H1 (cell line): ENCODE measurements around the gene TLL2. TPM values are rescaled to one million over a fixed set of nuclear protein-coding genes. Genes with fewer than 3 reads are reported as not detected.

Experiments used
- CTCF ChIA-PET: fragments of 300-600 bp; sonication (Branson Sonifier 250); formaldehyde crosslinking; loops from one replicate; lab custom pipeline; 2021; ENCODE audit not compliant: partially characterized antibody; lab: Charles Lee
- POLR2A ChIA-PET: fragments of 300-600 bp; sonication (Branson Sonifier 250); formaldehyde crosslinking; loops from one replicate; lab custom pipeline; 2021; ENCODE audit warnings: inconsistent platforms; ENCODE audit not compliant: partially characterized antibody; lab: Charles Lee
- DNase-seq, 2 experiments: peaks; one replicate each; pipeline versions ENCODE4 v3.0.0 to v3.0.0-alpha.2; 2010 to 2022; ENCODE audit warnings: low spot score in 2 of 2, low read depth in 1 of 2, mixed read lengths in 1 of 2
- FAIRE-seq: peaks from 2 replicates; lab custom pipeline; 2011; peaks lifted over from hg19 to GRCh38; lab: Jason Lieb, UNC
- H2AFZ ChIP-seq: 2 replicates; pipeline ENCODE4 v1.8.1; 2012; ENCODE audit warnings: low read length, inconsistent platforms
- H2AK5ac ChIP-seq: 2 replicates; pipeline ENCODE4 v1.6.1; 2013; ENCODE audit warnings: low read depth, low read length
- H2BK120ac ChIP-seq: replicated peaks from 2 replicates; pipeline ENCODE3; 2013; ENCODE audit warnings: low read depth, low read length, inconsistent platforms
- H2BK12ac ChIP-seq: 2 replicates; pipeline ENCODE4 v1.6.1; 2013; ENCODE audit warnings: low read depth, low read length
- H2BK15ac ChIP-seq: 2 replicates; pipeline ENCODE4 v1.6.1; 2013; ENCODE audit warnings: low read length
- H2BK20ac ChIP-seq: 2 replicates; pipeline ENCODE4 v1.6.1; 2013; ENCODE audit warnings: low read length
- H2BK5ac ChIP-seq: 2 replicates; pipeline ENCODE4 v1.6.1; 2013; ENCODE audit warnings: low read depth, low read length
- H3K14ac ChIP-seq: 2 replicates; pipeline ENCODE4 v1.6.1; 2013; ENCODE audit warnings: inconsistent platforms; ENCODE audit not compliant: insufficient read length
- H3K18ac ChIP-seq: 2 replicates; pipeline ENCODE4 v1.6.1; 2013; ENCODE audit warnings: low read length; ENCODE audit errors: extremely low read depth
- H3K23ac ChIP-seq: 2 replicates; pipeline ENCODE4 v1.6.1; 2013; ENCODE audit warnings: inconsistent platforms; ENCODE audit not compliant: insufficient read length
- H3K23me2 ChIP-seq: 2 replicates; pipeline ENCODE4 v1.6.1; 2013; ENCODE audit warnings: low read depth, low read length
- H3K27ac ChIP-seq: 2 replicates; pipeline ENCODE4 v1.6.1; 2011; ENCODE audit warnings: low read depth, low read length, inconsistent platforms
- H3K27me3 ChIP-seq, 4 experiments: replicated peaks in 1 of 4; 1 replicate in 1 of 4; 2 replicates in 3 of 4; pipeline versions ENCODE4 v1.6.1 to v1.8.1; 2011 to 2013; ENCODE audit warnings: low read length in 3 of 4, mild to moderate bottlenecking in 3 of 4, inconsistent platforms in 2 of 4, mixed read lengths in 2 of 4, moderate library complexity in 1 of 4; ENCODE audit not compliant: control insufficient read depth in 3 of 4, insufficient read depth in 3 of 4; ENCODE audit errors: extremely low read depth in 1 of 4
- H3K36me3 ChIP-seq, 4 experiments: 2 replicates each; pipeline versions ENCODE4 v1.6.1 to v1.8.1; 2011 to 2013; ENCODE audit warnings: mild to moderate bottlenecking in 4 of 4, low read length in 3 of 4, moderate library complexity in 2 of 4, control low read depth in 1 of 4, inconsistent platforms in 1 of 4; ENCODE audit not compliant: insufficient read depth in 4 of 4, control insufficient read depth in 2 of 4
- H3K4ac ChIP-seq: replicated peaks from 2 replicates; pipeline ENCODE3; 2013; ENCODE audit warnings: low read length, low read depth, mixed read lengths, inconsistent platforms; ENCODE audit not compliant: insufficient read length
- H3K4me1 ChIP-seq, 4 experiments: replicated peaks in 1 of 4; 1 replicate in 1 of 4; 2 replicates in 3 of 4; pipeline versions ENCODE4 v1.6.1 to v1.8.1; 2011 to 2013; ENCODE audit warnings: low read length in 3 of 4, inconsistent platforms in 2 of 4, mixed read lengths in 1 of 4; ENCODE audit not compliant: insufficient read depth in 4 of 4, control insufficient read depth in 3 of 4
- H3K4me2 ChIP-seq, 2 experiments: 2 replicates each; pipeline versions ENCODE4 v1.6.1 to v1.8.1; 2011 to 2013; ENCODE audit warnings: low read depth in 2 of 2, low read length in 2 of 2, control low read depth in 1 of 2, inconsistent platforms in 1 of 2, mild to moderate bottlenecking in 1 of 2; ENCODE audit not compliant: insufficient read depth in 1 of 2
- H3K4me3 ChIP-seq, 4 experiments: fragments of 200-600, 300-600 bp in 1 of 4; sonication (generic), shearing (Covaris generic), sonication (Bioruptor Twin) in 1 of 4; 2 replicates each; pipeline versions ENCODE4 v1.5.1 to v1.8.1; 2011 to 2016; ENCODE audit warnings: low read length in 4 of 4, low read depth in 3 of 4, control low read depth in 2 of 4, inconsistent platforms in 2 of 4, mild to moderate bottlenecking in 2 of 4, mixed read lengths in 1 of 4, moderate library complexity in 1 of 4; ENCODE audit not compliant: insufficient read depth in 2 of 4; ENCODE audit errors: extremely low read depth in 1 of 4
- H3K56ac ChIP-seq: replicated peaks from 2 replicates; pipeline ENCODE3; 2013; ENCODE audit warnings: low read depth, mild to moderate bottlenecking, mixed read lengths, low read length, inconsistent platforms; ENCODE audit not compliant: insufficient read length
- H3K79me1 ChIP-seq: 2 replicates; pipeline ENCODE4 v1.6.1; 2013; ENCODE audit warnings: low read depth, low read length, control low read depth
- H3K79me2 ChIP-seq, 2 experiments: 2 replicates each; pipeline versions ENCODE4 v1.6.1 to v1.8.1; 2012 to 2013; ENCODE audit warnings: low read length in 2 of 2, mild to moderate bottlenecking in 2 of 2, inconsistent platforms in 1 of 2; ENCODE audit not compliant: insufficient read depth in 2 of 2, control insufficient read depth in 1 of 2
- H3K9ac ChIP-seq, 4 experiments: replicated peaks in 1 of 4; 1 replicate in 1 of 4; 2 replicates in 3 of 4; pipeline versions ENCODE4 v1.6.1 to v1.8.1; 2011 to 2013; ENCODE audit warnings: low read depth in 3 of 4, low read length in 3 of 4, control low read depth in 2 of 4, mild to moderate bottlenecking in 2 of 4, moderate library complexity in 2 of 4, inconsistent platforms in 1 of 4; ENCODE audit errors: extremely low read depth in 1 of 4
- H3K9me3 ChIP-seq, 2 experiments: 2 replicates each; pipeline versions ENCODE4 v1.6.1 to v1.8.1; 2012 to 2013; ENCODE audit warnings: mild to moderate bottlenecking in 2 of 2, moderate library complexity in 2 of 2, control low read depth in 1 of 2, inconsistent platforms in 1 of 2, low read depth in 1 of 2, low read length in 1 of 2, mixed read lengths in 1 of 2; ENCODE audit not compliant: insufficient read depth in 2 of 2
- H4K20me1 ChIP-seq, 2 experiments: replicated peaks in 1 of 2; 2 replicates each; pipeline versions ENCODE3 to v1.8.1; 2011 to 2013; ENCODE audit warnings: inconsistent platforms in 2 of 2, low read length in 2 of 2, mild to moderate bottlenecking in 1 of 2; ENCODE audit not compliant: insufficient read depth in 2 of 2, control insufficient read depth in 1 of 2
- H4K5ac ChIP-seq: 2 replicates; pipeline ENCODE4 v1.6.1; 2013; ENCODE audit warnings: low read length, low read depth, mixed read lengths, inconsistent platforms; ENCODE audit not compliant: insufficient read length
- H4K8ac ChIP-seq: 2 replicates; pipeline ENCODE4 v1.8.0; 2013; ENCODE audit warnings: mild to moderate bottlenecking, moderate library complexity, low read length, inconsistent platforms; ENCODE audit not compliant: insufficient read depth; ENCODE audit errors: extremely low read depth
- H4K91ac ChIP-seq: replicated peaks from 2 replicates; pipeline ENCODE3; 2013; ENCODE audit warnings: low read length, mixed read lengths, inconsistent platforms; ENCODE audit not compliant: insufficient read length
- CTBP2 ChIP-seq: IDR thresholded peaks from 2 replicates; pipeline ENCODE4 v1.7.0; 2011; ENCODE audit warnings: borderline replicate concordance, mild to moderate bottlenecking, moderate library complexity, mixed read lengths, low read length; ENCODE audit not compliant: insufficient read depth, insufficient read length
- E2F6 ChIP-seq: IDR thresholded peaks from 2 replicates; pipeline ENCODE4 v1.6.1; 2012; ENCODE audit warnings: inconsistent platforms
- KDM4A ChIP-seq: IDR thresholded peaks from one replicate; pipeline ENCODE4 v1.7.1; 2012; ENCODE audit warnings: low read depth, mild to moderate bottlenecking, moderate library complexity, low read length, inconsistent platforms; ENCODE audit not compliant: severe bottlenecking
- MAX ChIP-seq: IDR thresholded peaks from 2 replicates; pipeline ENCODE4 v1.6.1; 2012; ENCODE audit warnings: inconsistent platforms
- SP2 ChIP-seq: IDR thresholded peaks from 2 replicates; pipeline ENCODE4 v1.6.1; 2012; ENCODE audit warnings: mild to moderate bottlenecking, low read length, inconsistent platforms
- SUZ12 ChIP-seq: fragments of 200-600 bp; sonication (generic); IDR thresholded peaks from 2 replicates; pipeline ENCODE4 v1.6.1; 2012; ENCODE audit warnings: mild to moderate bottlenecking, inconsistent platforms, low read length, moderate library complexity, mixed read lengths
- TBP ChIP-seq: IDR thresholded peaks from 2 replicates; pipeline ENCODE4 v1.6.1; 2011; ENCODE audit warnings: low read depth, low read length, improper control_type of control experiment
- WGBS, 2 experiments: shearing (Covaris generic) in 1 of 2; methylation state at CpG; one replicate each; pipeline versions ENCODE4 v1.1.6 to v1.1.7; 2013 to 2015; ENCODE audit warnings: low lambda C conversion rate in 2 of 2, mixed read lengths in 2 of 2, inconsistent platforms in 1 of 2, low coverage in 1 of 2, missing lambda C conversion rate in 1 of 2; ENCODE audit not compliant: insufficient replicate concordance in 2 of 2, insufficient coverage in 1 of 2, insufficient read length in 1 of 2; ENCODE audit errors: extremely low coverage in 1 of 2, missing lambda C conversion rate in 1 of 2; 5-methylcytosine and 5-hydroxymethylcytosine counted together
- polyA plus RNA-seq, 7 experiments: library from polyadenylated mRNA; depleted of rRNA in 3 of 7; stranded (reverse) in 5 of 7; unstranded in 2 of 7; fragments of >200 nt in 5 of 7; fragments of 200-250 nt in 2 of 7; gene quantifications; 1 replicate in 5 of 7; 2 replicates in 1 of 7; 4 replicates in 1 of 7; pipeline versions ENCODE4 v1.2.1 to v1.2.3, GENCODE V29; 2011 to 2013; ENCODE audit warnings: missing spikeins in 2 of 7, mixed read lengths in 2 of 7
- total RNA-seq: library from RNA; stranded (reverse); fragmentation: NEBNext Ultra II Directional; extraction: Animal tissue kit (Norgen Biotek cat#: 25700); gene quantifications from 2 replicates; pipeline ENCODE4 v1.2.1, GENCODE V29; 2021

TLL2 gene
- total and polyA plus RNA-seq, 2 of the 8 experiments (the other 6 are each of a cell fraction or from before 2014, with no cell fraction given) = 2.4 to 3.2 TPM

- CTCF ChIA-PET = interaction anchor here (0.6 to 11.7 kb wide), 19 partner anchors 9 to 457 kb away, joined by 3 to 276 read pairs (median 7); no protein-coding TSS in a partner anchor
- no peaks in the 10 kb centered on the region for H3K79me2 ChIP-seq
- no peak overlapping the region; the same call in 1 of the 2 replicates for H2BK5ac ChIP-seq
- POLR2A ChIA-PET = interaction anchor here (0.8 to 2.9 kb wide), 7 partner anchors 10 to 138 kb away, joined by 3 to 15 read pairs (median 4); no protein-coding TSS in a partner anchor
- H3K23ac ChIP-seq = no peak overlapping the region
- no peak for FAIRE-seq
- H2BK120ac ChIP-seq = no peak overlapping the region
- H2BK15ac ChIP-seq = peak overlapping the region; percentile 88; the same call in 1 of the 2 replicates
- H3K9ac ChIP-seq = peak overlapping the region in 1 of 4 experiments; percentile 3; a peak in 1 of 7 replicates
- TF ChIP-seq SUZ12 = peak; percentile 44; the same call in 1 of the 2 replicates
- no peak for TF ChIP-seq SP2
- no peak for TF ChIP-seq TBP
- 0 out of 2 replicates have a peak, but pooled peaks have one; percentile 20 for TF ChIP-seq E2F6
- TF ChIP-seq KDM4A = peak; percentile 24
- TF ChIP-seq MAX = peak; percentile 62
- TF ChIP-seq CTBP2 = peak; percentile 47
- H3K36me3 ChIP-seq = no peaks in the 10 kb centered on the region
- H3K4me1 ChIP-seq = peaks cover 16 to 18% (median 17%) of the 10 kb centered on the region in 4 experiments
- H3K79me1 ChIP-seq = no peaks in the 10 kb centered on the region
- DNase-seq = peak; percentile 34 to 73
- peak overlapping the region; percentile 32 to 71 (median 66) for H3K4me3 ChIP-seq
- H3K14ac ChIP-seq = no peak overlapping the region
- H4K8ac ChIP-seq = peak overlapping the region; percentile 92
- H4K91ac ChIP-seq = no peak overlapping the region
- H2BK12ac ChIP-seq = no peak overlapping the region
- peak overlapping the region; percentile 85 to 90 for H3K4me2 ChIP-seq
- H4K5ac ChIP-seq = no peak overlapping the region
- H3K9me3 ChIP-seq = no peaks in the 10 kb centered on the region
- WGBS, 2 experiments = 2% methylated on average over 65 of the region's 65 CpGs; no CpG with 5 or more reads in 1 of the 2 experiments
- H2AK5ac ChIP-seq = no peak overlapping the region
- peaks cover 10 to 34% (median 26%) of the 10 kb centered on the region in 4 experiments for H3K27me3 ChIP-seq
- no peak overlapping the region for H2AFZ ChIP-seq
- H3K4ac ChIP-seq = no peak overlapping the region
- no peak overlapping the region for H3K56ac ChIP-seq
- H3K23me2 ChIP-seq = peaks cover 18% of the 10 kb centered on the region
- no peak overlapping the region for H3K27ac ChIP-seq
- peaks cover 7 to 13% of the 10 kb centered on the region in 2 experiments for H4K20me1 ChIP-seq
- peak overlapping the region; percentile 66; the same call in 1 of the 2 replicates for H3K18ac ChIP-seq
- no peak overlapping the region for H2BK20ac ChIP-seq
These were observed 1.0 kb downstream of the TLL2 start for GRCh38 chr10:96512524-96513304.
